ENCODE measurements around the gene NHEJ1.

- no peak for TF ChIP-seq YY1 (IDR thresholded peaks at IDR 0.05; ENCODE audit: insufficient read depth, insufficient read length)
- TF ChIP-seq ZNF274 (IDR thresholded peaks at IDR 0.05; ENCODE audit: low read depth, low read length), result no peak
- no peak for TF ChIP-seq SUZ12 (IDR thresholded peaks at IDR 0.05; ENCODE audit: extremely low read depth, insufficient read depth, insufficient read length)
Measured at GRCh38 chr2:219031005-219031738, 129.4 kb downstream of the NHEJ1 start.
